IMR-90 (cell line): ENCODE measurements around the gene SLC26A1. TPM values are rescaled to one million over a fixed set of nuclear protein-coding genes. Genes with fewer than 3 reads are reported as not detected.

Source experiments
- ATAC-seq: fragments of 200-7000 bp; cut with Tn5 transposase; 2 replicates; pipeline ENCODE4 v1.9.1; 2020; ENCODE audit warnings: low read depth, mild to moderate bottlenecking, moderate library complexity
- BruUV-seq: library from RNA; stranded (reverse); fragments of 400-500 nt; replicated peaks from 2 replicates; lab custom pipeline; 2021; lab: Mats Ljungman, UMichigan
- CTCF ChIA-PET: fragments of 300-600 bp; formaldehyde crosslinking; extraction: SDS; loops from one replicate; lab custom pipeline; 2021; ENCODE audit warnings: antibody characterized with exemption; lab: Yijun Ruan, JAX
- POLR2A ChIA-PET: fragments of 300-600 bp; sonication (Branson Sonifier 250); formaldehyde crosslinking; loops from one replicate; lab custom pipeline; 2022; ENCODE audit warnings: antibody characterized with exemption; ENCODE audit not compliant: unreplicated experiment; lab: Charles Lee
- DNase-seq: peaks from one replicate; pipeline ENCODE4 v3.0.0; 2013
- H2AFZ ChIP-seq: replicated peaks from 2 replicates; pipeline ENCODE3; 2013; ENCODE audit warnings: low read length, mild to moderate bottlenecking; ENCODE audit not compliant: poor library complexity
- H2AK5ac ChIP-seq: 2 replicates; pipeline ENCODE4 v1.6.1; 2013; ENCODE audit warnings: low read depth, low read length, inconsistent platforms
- H2AK9ac ChIP-seq: replicated peaks from 2 replicates; pipeline ENCODE3; 2013; ENCODE audit warnings: mild to moderate bottlenecking, low read depth, low read length, moderate library complexity; ENCODE audit not compliant: poor library complexity
- H2BK120ac ChIP-seq: 2 replicates; pipeline ENCODE4 v1.6.1; 2013; ENCODE audit warnings: low read depth, low read length, inconsistent platforms
- H2BK15ac ChIP-seq: 3 replicates; pipeline ENCODE4 v1.6.1; 2013; ENCODE audit warnings: low read depth, low read length, inconsistent platforms
- H2BK20ac ChIP-seq: 2 replicates; pipeline ENCODE4 v1.6.1; 2013; ENCODE audit warnings: low read depth, mild to moderate bottlenecking, inconsistent platforms, low read length, moderate library complexity
- H2BK5ac ChIP-seq: 2 replicates; pipeline ENCODE4 v1.6.1; 2013; ENCODE audit warnings: mild to moderate bottlenecking, low read depth, low read length, inconsistent platforms; ENCODE audit not compliant: poor library complexity, severe bottlenecking
- H3K14ac ChIP-seq: replicated peaks from 2 replicates; pipeline ENCODE4 v1.6.1; 2013; ENCODE audit warnings: low read depth, low read length, inconsistent platforms
- H3K18ac ChIP-seq: 2 replicates; pipeline ENCODE4 v1.6.1; 2013; ENCODE audit warnings: low read depth, low read length, control low read depth
- H3K23ac ChIP-seq: 2 replicates; pipeline ENCODE4 v1.6.1; 2013; ENCODE audit warnings: low read depth, low read length, inconsistent platforms
- H3K27ac ChIP-seq: 2 replicates; pipeline ENCODE4 v1.5.1; 2013; ENCODE audit warnings: mild to moderate bottlenecking, control low read depth, low read length; ENCODE audit not compliant: insufficient read depth
- H3K27me3 ChIP-seq: 2 replicates; pipeline ENCODE4 v1.6.1; 2013; ENCODE audit warnings: low read length; ENCODE audit not compliant: control insufficient read depth, insufficient read depth
- H3K36me3 ChIP-seq: 2 replicates; pipeline ENCODE4 v1.6.1; 2013; ENCODE audit warnings: low read length, mixed read lengths; ENCODE audit not compliant: control insufficient read depth, insufficient read depth
- H3K4ac ChIP-seq: 2 replicates; pipeline ENCODE4 v1.6.1; 2013; ENCODE audit warnings: low read depth, low read length, inconsistent platforms
- H3K4me1 ChIP-seq: 2 replicates; pipeline ENCODE4 v1.6.1; 2013; ENCODE audit warnings: low read length, mixed read lengths; ENCODE audit not compliant: control insufficient read depth, insufficient read depth
- H3K4me2 ChIP-seq: 2 replicates; pipeline ENCODE4 v1.6.1; 2013; ENCODE audit warnings: low read depth, mild to moderate bottlenecking, control low read depth, low read length, moderate library complexity
- H3K4me3 ChIP-seq: 2 replicates; pipeline ENCODE4 v1.5.1; 2013; ENCODE audit warnings: low read depth, mild to moderate bottlenecking, control low read depth, low read length, moderate library complexity; ENCODE audit not compliant: insufficient read depth
- H3K56ac ChIP-seq: 2 replicates; pipeline ENCODE4 v1.6.1; 2013; ENCODE audit warnings: low read length, inconsistent platforms; ENCODE audit not compliant: insufficient read depth; ENCODE audit errors: extremely low read depth
- H3K79me1 ChIP-seq, 2 experiments: 2 replicates each; pipeline ENCODE4 v1.6.1; 2013; ENCODE audit warnings: low read length in 2 of 2, inconsistent platforms in 1 of 2, low read depth in 1 of 2
- H3K9ac ChIP-seq: 2 replicates; pipeline ENCODE4 v1.6.1; 2013; ENCODE audit warnings: low read depth, low read length, control low read depth
- H3K9me1 ChIP-seq: 2 replicates; pipeline ENCODE4 v1.6.1; 2013; ENCODE audit warnings: low read length, inconsistent platforms; ENCODE audit not compliant: insufficient read depth
- H3K9me3 ChIP-seq: 2 replicates; pipeline ENCODE4 v1.6.1; 2013; ENCODE audit warnings: low read length; ENCODE audit not compliant: control insufficient read depth, insufficient read depth
- H4K20me1 ChIP-seq: 2 replicates; pipeline ENCODE4 v1.6.1; 2013; ENCODE audit warnings: low read length, inconsistent platforms; ENCODE audit not compliant: insufficient read depth
- H4K5ac ChIP-seq: 2 replicates; pipeline ENCODE4 v1.6.1; 2013; ENCODE audit warnings: mild to moderate bottlenecking, low read depth, low read length, control low read depth
- H4K8ac ChIP-seq, 2 experiments: 2 replicates each; pipeline ENCODE4 v1.6.1; 2013; ENCODE audit warnings: low read depth in 2 of 2, low read length in 2 of 2, control low read depth in 1 of 2, inconsistent platforms in 1 of 2
- H4K91ac ChIP-seq: 2 replicates; pipeline ENCODE4 v1.6.1; 2013; ENCODE audit warnings: low read depth, low read length, inconsistent platforms; ENCODE audit not compliant: insufficient read depth
- MAFK ChIP-seq: IDR thresholded peaks from 2 replicates; pipeline ENCODE4 v1.6.1; 2012; ENCODE audit warnings: low read depth, low read length, improper control_type of control experiment
- POLR2A ChIP-seq: IDR thresholded peaks from 2 replicates; pipeline ENCODE4 v1.6.1; 2012; ENCODE audit warnings: mild to moderate bottlenecking, low read depth, low read length
- WGBS, 2 experiments: methylation state at CpG; one replicate each; pipeline versions ENCODE4 v1.1.5 to v1.1.7; 2013; ENCODE audit warnings: missing lambda C conversion rate in 2 of 2; ENCODE audit not compliant: insufficient read length in 1 of 2; ENCODE audit errors: extremely low coverage in 2 of 2; 5-methylcytosine and 5-hydroxymethylcytosine counted together
- dilution Hi-C: fragments of 300-500 bp; cut with HindIII; formaldehyde crosslinking; loops from one replicate; pipeline ENCODE4 v1.14.3; 2018; ENCODE audit warnings: low sequenced_read_pairs; ENCODE audit not compliant: unreplicated experiment
- in situ Hi-C: fragments of 300-500 bp; cut with MboI; formaldehyde crosslinking; loops from 3 replicates; pipeline ENCODE4 v1.14.3; 2019; ENCODE audit warnings: low sequenced_read_pairs, inconsistent platforms, mixed read lengths
- intact Hi-C: fragments of 100-400 bp; cut with micrococcal nuclease; formaldehyde crosslinking; loops from 2 replicates; pipeline ENCODE4 v1.10.0; 2022
- polyA plus RNA-seq, 3 experiments: library from polyadenylated mRNA; depleted of rRNA; stranded (reverse); fragments of >200 nt; gene quantifications; 2 replicates each; pipeline ENCODE4 v1.2.3, GENCODE V29; 2012; ENCODE audit warnings: low replicate concordance in 1 of 3
- total RNA-seq: library from RNA; depleted of rRNA; stranded (reverse); fragments of >200 nt; gene quantifications from 2 replicates; pipeline ENCODE4 v1.2.3, GENCODE V29; 2012

Gene SLC26A1
- total and polyA plus RNA-seq, 2 of the 4 experiments (the other 2 are of a cell fraction): 0.09 TPM; not detected in 1

- Histone ChIP-seq H3K18ac (no peak within 1 kb of the TSS), H2AK5ac (peak within 1 kb of the TSS; percentile 78; the same call in 1 of the 2 replicates), H2BK20ac (no peak within 1 kb of the TSS), H3K4ac (no peak within 1 kb of the TSS), H3K36me3 (peaks cover 5% of the 10 kb centered on the region; the same call in 1 of the 2 replicates), H3K4me2 (peak within 1 kb of the TSS; percentile 99), H3K56ac (no peak within 1 kb of the TSS; the same call in 1 of the 2 replicates), H3K79me1 (peaks cover 0 to 4% of the 10 kb centered on the region in 2 experiments; a peak in 1 of 4 replicates), H2BK5ac (no peak within 1 kb of the TSS), H4K5ac (no peak within 1 kb of the TSS), H3K14ac (0 out of 2 replicates have a peak within 1 kb of the TSS, but pooled peaks have one; percentile 60), H2AK9ac (peak within 1 kb of the TSS; percentile 91), H2AFZ (peak within 1 kb of the TSS; percentile 92), H4K8ac (no peak within 1 kb of the TSS), H3K9me3 (peaks cover 3% of the 10 kb centered on the region), H4K20me1 (peaks cover 23% of the 10 kb centered on the region), H4K91ac (no peak within 1 kb of the TSS), H3K9me1 (peaks cover 4% of the 10 kb centered on the region; the same call in 1 of the 2 replicates), H3K9ac (peak within 1 kb of the TSS; percentile 72), H3K4me1 (peaks cover 13% of the 10 kb centered on the region), H3K27ac (no peak within 1 kb of the TSS; the same call in 1 of the 2 replicates), H2BK120ac (no peak within 1 kb of the TSS), H3K27me3 (peaks cover 22% of the 10 kb centered on the region), H2BK15ac (no peak within 1 kb of the TSS), H3K23ac (no peak within 1 kb of the TSS; the same call in 1 of the 2 replicates), H3K4me3 (peak within 1 kb of the TSS; percentile 50)
- DNase-seq (peak; percentile 77), ATAC-seq (peak; percentile 76)
- ChIA-PET CTCF (no interaction called here), POLR2A (no interaction called here)
- TF ChIP-seq POLR2A (peak; percentile 62; the same call in 1 of the 2 replicates), MAFK (no peak)
- in situ Hi-C loops: no loop called here
- dilution Hi-C loops: no loop called here
- 1% methylated on average over 38 of the region's 89 CpGs; no CpG with 5 or more reads in 1 of the 2 experiments for WGBS, 2 experiments
- intact Hi-C loops: loop anchor here (5.0 kb wide), 2 partner anchors 121 to 336 kb away; partner anchors contain the start of gene UVSSA
- no TSS peak for BruUV-seq
Observed at GRCh38 chr4:1011022-1011665, 17.9 kb upstream of the SLC26A1 start, which contains the start of gene FGFRL1. TSS of gene FGFRL1 (plus strand) at chr4:1011626. CDS start at chr4:1012486, 860 bp downstream.
